ENCODE results near the gene TMCO5A. TPM values are rescaled to one million over a fixed set of nuclear protein-coding genes. Genes with fewer than 3 reads are reported as not detected.
"Not testable (repeated sequence)": the region's sequence is repeated elsewhere in the genome, so short reads cannot be mapped to it uniquely, and the experiment has no call there.

TMCO5A gene
- 5.3 TPM for total RNA-seq (ENCODE audit: insufficient read depth, low replicate concordance)

DNA sequence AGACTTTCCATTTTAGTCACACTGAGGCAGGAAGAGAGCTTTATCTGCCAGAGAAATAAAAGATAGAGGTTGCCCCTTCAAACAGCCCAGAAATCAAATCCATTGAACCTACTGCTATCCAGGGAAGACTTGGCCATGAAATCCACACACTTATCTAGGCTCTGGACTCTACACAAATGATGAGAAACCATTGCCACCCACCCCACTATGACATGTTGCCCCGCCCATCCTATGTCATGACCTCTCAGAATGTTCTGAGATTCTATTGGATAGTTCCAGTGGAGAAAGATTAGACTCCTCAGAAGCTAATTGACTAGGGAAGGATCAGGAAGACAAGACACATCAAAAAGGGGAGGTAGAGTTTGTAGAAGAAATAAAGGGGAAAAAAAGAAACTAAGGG is at the start of gene TMCO5A:
Gene TMCO5A (plus strand): TSS at position 301 of the 400 bp plus-strand sequence. CDS start 1,684 bp downstream, outside the sequence.
- no peak for DNase-seq (ENCODE audit: low spot score)

DNA sequence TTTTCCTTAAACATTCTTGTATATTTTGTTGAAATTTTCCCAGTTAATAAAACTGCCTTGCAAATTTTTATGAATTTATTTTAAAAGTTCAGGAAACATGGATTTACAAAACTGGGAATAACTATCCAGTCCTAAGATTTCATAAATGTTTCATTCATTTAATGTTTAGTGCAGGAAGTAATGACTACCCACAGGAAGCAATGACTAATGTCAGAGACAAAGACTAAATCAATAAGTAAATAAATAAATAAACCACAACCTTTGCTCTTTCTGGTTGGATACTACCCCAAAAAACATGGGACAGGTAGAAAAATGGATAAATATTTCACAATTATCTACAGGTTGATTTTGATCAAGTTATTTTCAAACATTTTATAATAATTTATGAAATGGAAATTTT is 48.8 kb upstream of the TMCO5A start:
- DNase-seq (ENCODE audit: low spot score): no peak

- DNase-seq (ENCODE audit: low spot score): no peak
Measured at GRCh38 chr15:37888356-37888755, 46.1 kb upstream of the TMCO5A start.

- peak; percentile 40 for DNase-seq (ENCODE audit: low spot score)
Measured at GRCh38 chr15:37891766-37892368, 42.6 kb upstream of the TMCO5A start.

DNA sequence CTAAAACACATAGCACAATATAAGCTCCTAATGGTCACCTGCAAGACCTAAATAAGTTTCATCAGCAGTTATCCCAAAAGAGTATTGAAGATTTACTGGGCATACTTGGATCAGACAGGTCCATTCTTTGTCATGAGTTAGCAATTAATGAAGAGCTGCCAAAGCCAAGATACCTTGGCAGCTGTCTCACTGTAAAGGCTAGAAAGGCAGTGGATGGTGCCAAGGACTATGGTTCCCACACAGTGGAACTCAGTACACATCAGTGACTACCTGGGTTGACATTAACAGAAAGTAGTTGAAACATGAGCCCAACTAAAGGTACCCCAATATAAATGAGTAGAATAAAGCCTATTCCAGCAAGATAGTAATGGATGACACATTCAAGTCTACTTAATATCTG is 41.1 kb upstream of the TMCO5A start:
- DNase-seq (ENCODE audit: low spot score): no peak

- DNase-seq (ENCODE audit: low spot score): no peak
Measured at GRCh38 chr15:37898362-37898761, 36.1 kb upstream of the TMCO5A start.

GRCh38 chr15:37900326-37901221 is 33.9 kb upstream of the TMCO5A start:
- peak; percentile 71 for DNase-seq (ENCODE audit: low spot score)

DNA sequence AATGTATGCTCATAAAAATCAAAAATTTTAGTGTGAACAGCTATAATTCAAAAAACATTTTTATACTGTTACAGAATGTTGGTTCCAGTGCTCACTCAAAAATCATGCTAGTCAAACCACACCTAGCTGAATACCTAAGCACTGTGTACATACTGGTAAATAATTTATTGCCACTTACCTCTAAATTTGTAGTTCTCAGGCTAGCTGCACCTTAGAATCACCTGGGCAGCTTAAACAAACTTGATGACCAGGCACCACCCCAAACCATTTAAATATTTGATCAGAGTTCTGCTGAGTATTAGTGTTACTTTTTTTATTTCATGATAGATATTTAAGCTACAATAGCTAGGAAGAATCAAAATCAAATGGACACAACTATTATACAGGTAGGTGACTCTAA is 32.3 kb upstream of the TMCO5A start:
- no peak for DNase-seq (ENCODE audit: low spot score)

- DNase-seq (ENCODE audit: low spot score): no peak
Measured at GRCh38 chr15:37903919-37904625, 30.4 kb upstream of the TMCO5A start.

DNA sequence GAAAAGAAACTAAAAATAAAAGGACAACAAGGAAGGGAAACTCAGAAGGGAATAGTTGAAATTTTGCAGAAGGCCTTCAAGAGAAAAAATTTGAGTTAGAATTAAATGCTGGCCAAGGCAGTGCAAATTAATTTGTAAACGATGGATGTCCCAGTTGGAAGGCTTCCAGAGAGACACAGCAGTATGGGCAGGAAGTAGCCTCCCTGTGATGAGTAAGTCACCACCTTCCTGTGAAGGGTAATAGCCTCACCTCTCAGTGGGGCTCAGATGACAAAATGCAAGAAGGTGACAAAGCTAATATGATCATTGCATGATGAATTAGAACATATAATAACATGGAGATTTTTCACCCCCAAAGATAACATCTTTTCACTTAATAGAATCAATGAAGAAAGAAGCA is 27.3 kb upstream of the TMCO5A start:
- DNase-seq (ENCODE audit: low spot score): no peak

GRCh38 chr15:37921527-37922385 is 12.7 kb upstream of the TMCO5A start:
- DNase-seq (ENCODE audit: low spot score): no peak

- DNase-seq (ENCODE audit: low spot score): no peak
Measured at GRCh38 chr15:37926136-37926535, 8.3 kb upstream of the TMCO5A start.

DNA sequence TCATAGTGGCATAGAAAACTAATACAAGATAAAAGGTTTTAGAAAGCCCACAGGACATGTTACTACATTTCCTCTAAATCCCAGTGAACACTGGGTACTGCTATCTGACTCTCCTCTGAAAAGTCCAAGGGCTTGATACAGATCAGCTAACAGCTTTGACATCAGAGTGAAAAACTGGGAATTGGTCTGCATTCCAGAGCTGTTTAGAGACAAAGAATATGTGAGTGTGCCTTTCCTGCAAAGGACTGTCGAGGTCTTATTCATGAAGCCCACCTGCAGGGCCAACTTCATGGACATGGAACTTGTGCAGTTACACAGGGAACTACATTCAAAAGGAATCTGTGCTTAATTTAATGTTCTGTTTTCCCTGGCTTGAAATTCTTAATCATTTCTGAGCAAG is 5.2 kb upstream of the TMCO5A start:
- DNase-seq (ENCODE audit: low spot score): no peak

DNA sequence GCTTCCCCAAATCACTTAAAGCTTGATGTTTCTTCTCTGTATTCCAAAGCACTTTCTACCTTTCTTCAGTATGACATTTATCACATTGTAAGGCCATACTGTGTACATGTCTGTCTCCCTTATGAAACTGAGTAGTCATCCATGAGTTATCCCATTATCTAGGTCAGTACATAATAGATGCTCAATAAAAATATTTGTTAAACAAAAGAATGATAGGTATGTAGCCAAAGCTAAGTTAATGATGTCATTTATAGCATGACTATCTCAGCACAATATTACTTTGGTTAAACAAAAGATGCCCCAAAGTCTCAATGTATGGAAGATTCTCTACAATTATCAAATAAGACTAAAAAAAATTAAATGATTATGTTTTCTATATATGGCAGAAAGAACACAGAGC is 3.1 kb upstream of the TMCO5A start:
- no peak for DNase-seq (ENCODE audit: low spot score)

GRCh38 chr15:37931868-37932267 is 2.6 kb upstream of the TMCO5A start:
- no peak for DNase-seq (ENCODE audit: low spot score)

DNA sequence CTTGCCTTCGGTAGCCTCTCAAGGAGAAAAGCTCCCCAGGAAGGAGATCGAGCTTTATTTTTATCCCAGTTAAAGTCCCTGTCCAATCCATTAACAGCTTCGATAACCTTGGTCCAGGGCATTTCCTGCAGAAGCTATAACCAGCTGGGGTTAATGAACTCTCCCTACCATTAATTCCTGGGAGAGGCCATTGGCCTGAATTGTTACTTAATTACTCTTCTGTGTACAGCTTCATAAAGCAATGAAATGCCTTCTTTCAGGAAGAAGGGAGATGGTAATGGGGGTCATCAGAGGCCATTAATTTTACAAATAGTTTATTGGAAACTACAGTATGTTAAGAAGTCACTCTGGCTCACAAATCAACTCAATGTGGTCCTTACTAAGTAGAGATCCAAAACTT is 1.9 kb upstream of the TMCO5A start:
- no peak for DNase-seq (ENCODE audit: low spot score)

DNA sequence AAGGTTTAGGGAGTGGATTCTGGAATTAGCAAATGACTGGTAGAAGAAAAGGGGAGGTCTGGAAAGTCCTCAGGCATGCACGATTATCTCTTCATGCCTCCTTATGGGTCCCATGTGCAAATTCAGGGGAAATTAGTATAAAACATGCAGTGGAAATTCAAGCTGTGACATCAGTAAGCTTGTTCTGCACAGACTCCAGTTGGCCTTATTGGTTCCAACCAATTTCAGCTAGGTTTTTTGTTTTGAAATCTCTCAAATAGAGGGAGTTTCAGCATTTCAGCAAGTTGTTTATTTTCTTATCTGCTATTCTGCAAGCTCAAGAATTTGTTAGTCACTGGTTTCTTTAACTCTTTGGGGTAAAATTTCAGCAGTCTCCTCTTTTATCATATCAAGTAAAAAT is 774 bp upstream of the TMCO5A start:
- DNase-seq (ENCODE audit: low spot score): peak; percentile 30

DNA sequence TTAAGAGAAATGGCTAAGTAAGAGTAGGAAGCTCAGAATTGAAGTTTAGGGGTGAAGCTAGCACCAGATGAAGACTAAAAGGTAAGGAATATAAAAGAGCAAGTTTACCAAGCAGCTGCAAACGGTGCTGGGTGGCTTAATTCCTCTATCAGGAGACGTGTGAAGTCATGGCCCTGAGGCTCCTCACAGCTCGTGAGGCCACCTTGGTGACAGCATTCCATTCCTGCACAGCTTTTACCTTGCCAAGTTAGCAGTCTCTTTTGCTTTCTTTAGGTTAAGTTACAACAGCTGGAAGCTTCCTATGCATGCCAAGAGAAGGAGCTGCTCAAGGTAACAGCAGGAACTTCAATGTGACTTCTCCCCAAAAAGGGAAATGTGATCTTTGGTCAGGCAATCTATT is 6.4 kb downstream of the TMCO5A start:
- no peak for DNase-seq (ENCODE audit: low spot score)

GRCh38 chr15:37941779-37942178 is 7.3 kb downstream of the TMCO5A start:
- DNase-seq (ENCODE audit: low spot score): no peak

- DNase-seq (ENCODE audit: low spot score): no peak
Measured at GRCh38 chr15:37951999-37952398, 17.6 kb downstream of the TMCO5A start.

- not testable (repeated sequence) for DNase-seq (ENCODE audit: low spot score)
Measured at GRCh38 chr15:37960742-37961141, 26.3 kb downstream of the TMCO5A start.
